Psoas muscle (tissue), 8 donors: Measurements from ENCODE around the gene TBC1D30. TPM values are rescaled to one million over a fixed set of nuclear protein-coding genes. Genes with fewer than 3 reads are reported as not detected.
A peak's percentile ranks its signal among the peaks of the same experiment; 100 is the strongest.

ENCODE experiments used
- ATAC-seq, 4 donors: fragments of 200-7000 bp; cut with Tn5 transposase; one replicate each; pipeline ENCODE4 v1.9.1; 2020; ENCODE audit warnings: moderate library complexity in 3 of 4, mild to moderate bottlenecking in 2 of 4
- DNase-seq, 2 donors: peaks; one replicate each; pipeline ENCODE4 v3.0.0-alpha.2; 2020
- H3K27ac ChIP-seq: fragments of 200-600 bp; one replicate; pipeline ENCODE4 v1.8.0; 2022
- H3K27me3 ChIP-seq, 3 donors: fragments of 200-600 bp in 1 of 3; one replicate each; pipeline versions ENCODE4 v1.6.1 to v1.8.0; 2013 to 2022; ENCODE audit warnings: low read length in 2 of 3, mild to moderate bottlenecking in 2 of 3, moderate library complexity in 1 of 3; ENCODE audit not compliant: insufficient read depth in 3 of 3
- H3K36me3 ChIP-seq, 2 donors: fragments of 200-600 bp in 1 of 2; one replicate each; pipeline versions ENCODE4 v1.6.1 to v1.8.0; 2013 to 2022; ENCODE audit warnings: low read depth in 1 of 2, mild to moderate bottlenecking in 1 of 2, moderate library complexity in 1 of 2; ENCODE audit not compliant: insufficient read depth in 1 of 2
- H3K4me1 ChIP-seq: fragments of 200-600 bp; one replicate; pipeline ENCODE4 v1.8.0; 2022
- H3K4me3 ChIP-seq: fragments of 200-600 bp; one replicate; pipeline ENCODE4 v1.8.0; 2022; ENCODE audit warnings: mild to moderate bottlenecking
- H3K9me3 ChIP-seq: fragments of 200-600 bp; one replicate; pipeline ENCODE4 v1.8.0; 2022
- CTCF ChIP-seq: fragments of 200-600 bp; IDR thresholded peaks from one replicate; pipeline ENCODE4 v1.8.0; 2022; ENCODE audit warnings: antibody characterized with exemption
- WGBS, 3 donors: extraction: QIAGEN DNeasy Blood & Tissue Kit; methylation state at CpG; one replicate each; pipeline versions ENCODE4 v1.1.6 to v1.1.7; 2013; 5-methylcytosine and 5-hydroxymethylcytosine counted together
- intact Hi-C, 2 donors: fragments of 100-400 bp; cut with DNase I; formaldehyde crosslinking; loops; one replicate each; pipeline versions ENCODE4 v1.11.0 to v1.14.2; 2022
- polyA plus RNA-seq, 3 donors: library from polyadenylated mRNA; stranded (reverse); fragments of 200-250 nt; gene quantifications; one replicate each; pipeline ENCODE4 v1.2.3, GENCODE V29; 2013
- total RNA-seq, 4 donors: library from RNA; stranded (reverse); fragmentation: NEBNext Ultra II Directional in 2 of 4; extraction: Animal tissue kit (Norgen Biotek cat#: 25700) in 2 of 4; gene quantifications; one replicate each; pipeline versions ENCODE4 v1.2.1 to v1.2.4, GENCODE V29; 2021 to 2023
- donor health status: healthy with polysubstance abuse.
- donor health status: DM: no; HTN: no; CAD: no; lungs with moderate emphysema.
- donor health status: Bipolar disorder and iron deficiency.
- donor health status: healthy.
- donor health status: DM: yes; HTN: yes; CAD: no.
- donor health status: DM: no; HTN: no; CAD: no.
- donor health status: DM: no; HTN: no; CAD: no.
- donor health status: DM: yes; HTN: yes; CAD: no.

Gene TBC1D30
- total and polyA plus RNA-seq, 7 donors = 0.09 to 1.0 (median 0.49) TPM

DNA sequence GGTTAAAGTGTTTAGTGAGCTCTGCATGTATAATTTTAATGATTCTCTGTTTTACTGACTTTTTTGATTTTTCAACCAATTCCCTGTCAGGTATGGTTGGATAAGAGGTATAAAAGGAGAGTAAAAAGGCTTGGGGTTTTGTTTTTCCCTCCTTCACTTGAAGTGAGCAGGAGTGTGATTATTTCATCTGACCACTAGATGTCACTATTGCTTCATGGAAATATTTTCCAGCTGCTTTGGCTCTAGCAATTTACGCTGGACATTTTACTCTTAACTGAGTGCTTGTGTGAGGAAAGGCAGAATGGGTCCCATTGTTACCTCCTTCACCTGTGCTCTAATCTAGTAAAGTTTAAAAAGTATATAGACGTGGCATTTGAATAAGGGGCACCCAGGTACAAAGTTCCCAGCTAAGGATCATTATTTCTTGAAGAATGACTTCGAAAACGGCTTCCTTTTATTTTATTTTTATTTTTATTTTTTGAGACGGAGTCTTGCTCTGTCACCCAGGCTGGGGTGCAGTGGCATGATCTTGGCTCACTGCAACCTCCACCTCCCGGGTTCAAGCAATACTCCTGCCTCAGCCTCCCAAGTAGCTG lies 66.5 kb downstream of the TBC1D30 start:
- DNase-seq (no peak), ATAC-seq (peak in 3 of 4 donors; percentile 55 to 84 (median 70))
- Histone ChIP-seq H3K27me3 (peaks cover 0 to 3% (median 0%) of the 10 kb centered on the region in 3 donors), H3K9me3 (no peaks in the 10 kb centered on the region), H3K4me1 (no peaks in the 10 kb centered on the region), H3K27ac (no peak overlapping the region), H3K36me3 (no peaks in the 10 kb centered on the region), H3K4me3 (no peak overlapping the region)
- 52 to 54% (median 53%) methylated on average over 6 of the region's 6 CpGs for WGBS, 3 donors
- peak; percentile 87 for TF ChIP-seq CTCF
- intact Hi-C loops = loop anchor here (2.0 to 10.0 kb wide), 6 partner anchors 216 to 1974 kb away; no protein-coding TSS in a partner anchor

DNA sequence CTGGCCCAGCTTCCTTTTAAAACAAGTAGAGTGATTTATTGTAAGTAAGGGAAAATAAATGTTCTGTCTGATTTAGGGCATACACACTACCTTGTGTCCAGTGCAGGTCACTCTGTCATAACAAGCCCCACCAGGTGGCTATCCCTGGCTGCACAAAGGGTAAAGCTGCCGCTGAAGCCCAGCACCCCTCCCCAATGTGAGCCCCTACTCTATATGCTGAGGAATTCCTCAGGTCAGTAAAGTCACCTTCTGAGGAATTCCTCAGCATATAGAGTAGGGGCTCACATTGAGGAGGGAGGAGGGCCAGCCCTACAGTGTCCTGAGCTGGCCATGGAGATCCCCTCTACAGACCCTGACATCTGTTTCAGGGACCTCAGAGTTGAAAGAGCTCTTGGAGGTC lies 67.2 kb downstream of the TBC1D30 start:
- H3K9me3 ChIP-seq = no peaks in the 10 kb centered on the region
- H3K27ac ChIP-seq = no peak overlapping the region
- ATAC-seq = no peak
- no peak overlapping the region for H3K4me3 ChIP-seq
- peaks cover 0 to 6% (median 3%) of the 10 kb centered on the region in 3 donors for H3K27me3 ChIP-seq
- no peak for DNase-seq
- no peak for TF ChIP-seq CTCF
- WGBS, 3 donors = 21 to 63% (median 48%) methylated on average over 1 of the region's 1 CpG
- H3K4me1 ChIP-seq = no peaks in the 10 kb centered on the region
- no peaks in the 10 kb centered on the region for H3K36me3 ChIP-seq
- intact Hi-C loops = loop anchor here (2.0 to 10.0 kb wide), 6 partner anchors 216 to 1973 kb away; no protein-coding TSS in a partner anchor

GRCh38 chr12:64892561-64892960 lies 68.1 kb downstream of the TBC1D30 start:
- Histone ChIP-seq H3K27ac (no peak overlapping the region), H3K27me3 (peaks cover 0 to 9% (median 3%) of the 10 kb centered on the region in 3 donors), H3K9me3 (no peaks in the 10 kb centered on the region), H3K4me1 (no peaks in the 10 kb centered on the region), H3K4me3 (no peak overlapping the region), H3K36me3 (no peaks in the 10 kb centered on the region)
- intact Hi-C loops = loop anchor here (5.0 to 10.0 kb wide), 5 partner anchors 215 to 1972 kb away; no protein-coding TSS in a partner anchor
- DNase-seq (no peak), ATAC-seq (no peak)
- no peak for TF ChIP-seq CTCF
- 87 to 92% (median 91%) methylated on average over 4 of the region's 4 CpGs for WGBS, 3 donors

DNA sequence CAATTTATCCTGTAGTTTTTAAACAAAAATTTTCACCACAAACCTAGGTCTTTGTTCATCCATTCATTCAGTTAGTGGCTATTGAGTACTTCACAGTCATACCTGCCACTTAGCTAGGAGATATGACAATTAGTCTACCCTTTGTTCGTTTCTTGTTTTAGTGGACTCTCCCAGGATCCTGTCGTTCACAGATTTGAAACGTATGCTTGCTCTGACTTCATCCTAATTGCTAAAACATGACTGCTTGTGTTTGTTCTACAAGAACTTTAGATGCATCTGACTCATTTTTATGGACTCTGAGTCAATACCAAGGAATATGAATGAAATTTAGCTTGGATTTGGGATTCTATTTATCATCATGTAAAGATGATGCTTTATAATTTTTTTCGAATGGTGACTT lies 69.5 kb downstream of the TBC1D30 start:
- no peak for ATAC-seq
- no peak for TF ChIP-seq CTCF
- no peaks in the 10 kb centered on the region for H3K36me3 ChIP-seq
- H3K27ac ChIP-seq = no peak overlapping the region
- 51 to 63% (median 62%) methylated on average over 4 of the region's 4 CpGs for WGBS, 3 donors
- no peaks in the 10 kb centered on the region for H3K9me3 ChIP-seq
- intact Hi-C loops = loop anchor here (5.0 to 10.0 kb wide), 5 partner anchors 213 to 1971 kb away; no protein-coding TSS in a partner anchor
- H3K27me3 ChIP-seq = peaks cover 0 to 9% (median 3%) of the 10 kb centered on the region in 3 donors
- H3K4me1 ChIP-seq = no peaks in the 10 kb centered on the region
- H3K4me3 ChIP-seq = no peak overlapping the region
- no peak for DNase-seq
